ENCODE measurements around the gene ATP11A. TPM values are rescaled to one million over a fixed set of nuclear protein-coding genes. Genes with fewer than 3 reads are reported as not detected.

The ATP11A gene
- total RNA-seq, 4 donors from 2014 or later, result 23.3 to 35.5 (median 31.1) TPM

DNA sequence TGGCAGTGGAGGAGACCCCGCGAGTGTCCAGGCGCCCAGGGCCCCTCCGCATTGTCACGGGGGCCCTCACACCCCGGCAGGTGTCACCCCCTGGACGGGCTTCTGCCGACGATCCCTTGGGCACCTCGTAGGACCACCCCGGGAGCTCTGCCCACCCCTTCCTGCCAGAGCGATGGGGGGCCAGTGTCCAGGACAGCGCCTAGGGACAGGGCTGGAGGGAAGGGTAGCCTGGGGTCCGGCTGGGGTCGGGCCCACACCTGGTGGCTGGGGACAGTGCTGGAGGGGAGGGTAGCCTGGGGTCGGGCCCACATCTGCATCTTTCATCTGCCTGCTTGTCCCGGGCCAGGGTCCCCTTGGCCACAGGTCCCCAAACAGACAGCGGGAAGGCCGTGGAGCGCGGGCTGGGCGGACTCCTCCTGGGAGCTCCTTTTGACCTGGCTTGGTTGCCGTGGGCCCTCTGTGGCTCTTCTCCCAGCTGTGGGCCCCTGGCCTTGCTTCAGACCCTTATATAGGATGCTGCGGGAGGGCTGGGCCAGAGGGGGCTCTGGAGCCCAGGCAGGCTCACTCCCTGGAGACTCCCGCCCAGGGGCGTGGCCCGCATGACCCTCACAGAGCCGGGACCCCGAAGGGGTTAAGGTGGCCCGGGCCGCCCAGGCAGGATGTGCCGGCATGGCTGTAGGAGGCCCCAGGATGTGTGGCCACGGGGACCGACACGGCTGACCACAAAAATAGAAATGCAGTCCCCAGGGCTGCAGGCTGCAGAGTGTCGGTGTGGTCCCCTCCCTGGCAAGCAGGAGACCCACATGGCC is 205.0 kb downstream of the ATP11A start:
- WGBS, 2 donors, result 1 to 17% methylated on average over 15 to 25 of the region's 36 CpGs
- H3K4me3 ChIP-seq (ENCODE audit: low read depth, poor library complexity, severe bottlenecking), result no peak overlapping the region
- no peak for DNase-seq (ENCODE audit: low spot score in 2 of 2)
- no peak for TF ChIP-seq POLR2A (IDR thresholded peaks at IDR 0.05)
- TF ChIP-seq, protein P1, sequence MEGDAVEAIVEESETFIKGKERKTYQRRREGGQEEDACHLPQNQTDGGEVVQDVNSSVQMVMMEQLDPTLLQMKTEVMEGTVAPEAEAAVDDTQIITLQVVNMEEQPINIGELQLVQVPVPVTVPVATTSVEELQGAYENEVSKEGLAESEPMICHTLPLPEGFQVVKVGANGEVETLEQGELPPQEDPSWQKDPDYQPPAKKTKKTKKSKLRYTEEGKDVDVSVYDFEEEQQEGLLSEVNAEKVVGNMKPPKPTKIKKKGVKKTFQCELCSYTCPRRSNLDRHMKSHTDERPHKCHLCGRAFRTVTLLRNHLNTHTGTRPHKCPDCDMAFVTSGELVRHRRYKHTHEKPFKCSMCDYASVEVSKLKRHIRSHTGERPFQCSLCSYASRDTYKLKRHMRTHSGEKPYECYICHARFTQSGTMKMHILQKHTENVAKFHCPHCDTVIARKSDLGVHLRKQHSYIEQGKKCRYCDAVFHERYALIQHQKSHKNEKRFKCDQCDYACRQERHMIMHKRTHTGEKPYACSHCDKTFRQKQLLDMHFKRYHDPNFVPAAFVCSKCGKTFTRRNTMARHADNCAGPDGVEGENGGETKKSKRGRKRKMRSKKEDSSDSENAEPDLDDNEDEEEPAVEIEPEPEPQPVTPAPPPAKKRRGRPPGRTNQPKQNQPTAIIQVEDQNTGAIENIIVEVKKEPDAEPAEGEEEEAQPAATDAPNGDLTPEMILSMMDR (IDR thresholded peaks at IDR 0.05), result no peak
- intact Hi-C loops (cut with DNase I; ENCODE audit: low total_unique reads), result no loop called here

- no peak overlapping the region for H3K4me3 ChIP-seq (ENCODE audit: low read depth, poor library complexity, severe bottlenecking)
- intact Hi-C loops (cut with DNase I; ENCODE audit: low total_unique reads), result no loop called here
- WGBS, 2 donors, result 32 to 49% methylated on average over 20 to 28 of the region's 29 CpGs
- no peak for TF ChIP-seq POLR2A (IDR thresholded peaks at IDR 0.05)
- DNase-seq (ENCODE audit: low spot score in 2 of 2), result no peak
Measured at GRCh38 chr13:112895521-112896465, 206.0 kb downstream of the ATP11A start.

- no peak overlapping the region for H3K4me3 ChIP-seq (ENCODE audit: low read depth, poor library complexity, severe bottlenecking)
- WGBS, 2 donors, result 86 to 88% methylated on average over 24 to 26 of the region's 27 CpGs
- intact Hi-C loops (cut with DNase I; ENCODE audit: low total_unique reads), result no loop called here
- TF ChIP-seq POLR2A (IDR thresholded peaks at IDR 0.05), result no peak
- TF ChIP-seq, protein P1 (IDR thresholded peaks at IDR 0.05), result no peak
- DNase-seq (ENCODE audit: low spot score in 2 of 2), result no peak
Measured at GRCh38 chr13:112896736-112897602, 207.1 kb downstream of the ATP11A start.

GRCh38 chr13:112897603-112897955 is 207.7 kb downstream of the ATP11A start:
- DNase-seq (ENCODE audit: low spot score in 2 of 2), result no peak
- intact Hi-C loops (cut with DNase I; ENCODE audit: low total_unique reads), result no loop called here
- TF ChIP-seq, protein P1 (IDR thresholded peaks at IDR 0.05), result no peak
- TF ChIP-seq POLR2A (IDR thresholded peaks at IDR 0.05), result no peak
- H3K4me3 ChIP-seq (ENCODE audit: low read depth, poor library complexity, severe bottlenecking), result no peak overlapping the region
- WGBS, 2 donors, result 86 to 89% methylated on average over 5 to 6 of the region's 6 CpGs

DNA sequence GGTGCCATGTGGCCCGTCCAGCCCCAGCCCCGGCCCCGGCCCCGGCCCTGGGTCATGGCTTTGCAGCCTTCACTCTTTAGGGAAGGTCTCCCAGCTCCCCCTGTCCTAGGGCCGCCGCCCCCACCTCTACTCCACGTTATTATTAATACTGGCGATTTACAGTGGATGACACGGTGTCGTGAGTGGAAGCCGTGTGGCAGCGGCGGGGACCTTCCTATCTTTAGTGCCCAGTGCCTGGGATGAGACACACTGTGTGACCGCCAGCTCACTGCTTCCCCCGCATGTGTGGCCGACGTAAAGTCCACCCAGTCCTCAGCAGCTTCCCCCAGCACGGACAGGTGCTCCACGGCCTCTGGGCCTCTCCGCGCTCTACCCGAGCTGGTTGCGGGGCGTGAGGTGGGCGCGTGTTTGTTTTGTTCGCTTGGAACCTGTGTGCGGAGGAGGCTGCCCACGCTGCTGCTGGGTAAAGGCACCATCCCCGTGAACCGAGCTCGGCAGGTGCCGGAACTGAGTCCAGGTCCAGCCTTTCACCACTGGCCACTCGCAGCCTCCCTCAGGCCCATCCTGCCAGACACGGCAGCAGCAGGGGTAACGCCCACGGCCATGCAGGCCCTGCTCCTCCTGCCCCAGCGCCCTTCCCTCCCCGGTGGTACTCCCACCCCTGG is 208.2 kb downstream of the ATP11A start:
- no peak for DNase-seq (ENCODE audit: low spot score in 2 of 2)
- WGBS, 2 donors, result 86 to 88% methylated on average over 23 to 28 of the region's 39 CpGs
- TF ChIP-seq POLR2A (IDR thresholded peaks at IDR 0.05), result no peak
- TF ChIP-seq, protein P1 (IDR thresholded peaks at IDR 0.05), result no peak
- intact Hi-C loops (cut with DNase I; ENCODE audit: low total_unique reads), result no loop called here
- H3K4me3 ChIP-seq (ENCODE audit: low read depth, poor library complexity, severe bottlenecking), result no peak overlapping the region
